ENCODE data around the gene KIAA0753. TPM values are rescaled to one million over a fixed set of nuclear protein-coding genes. Genes with fewer than 3 reads are reported as not detected.
A peak's percentile ranks its signal among the peaks of the same experiment; 100 is the strongest.

KIAA0753 gene
- total and polyA plus RNA-seq, 10 of the 15 experiments (the other 5 are each of a cell fraction or from before 2014, with no cell fraction given): 2.2 to 15.2 (median 7.7) TPM

GRCh38 chr17:6668727-6669425 is 28.4 kb upstream of the KIAA0753 start (continued):
- TF ChIP-seq ZBTB11 (CRISPR knock-in tag; IDR thresholded peaks at IDR 0.05) (no peak), ETV6 (conservative IDR thresholded peaks at IDR 0.05 in 1 of 2, IDR thresholded peaks at IDR 0.05 in 1 of 2; ENCODE audit: borderline replicate concordance in 1 of 2, low read depth in 1 of 2) (no peak), SP1 (IDR thresholded peaks at IDR 0.05; ENCODE audit: low read depth, low read length) (no peak), CEBPB (IDR thresholded peaks at IDR 0.05; ENCODE audit: borderline replicate concordance in 1 of 2, low read depth in 2 of 2, low read length in 2 of 2) (no peak), DPF2 (IDR thresholded peaks at IDR 0.05) (no peak)

GRCh38 chr17:6668219-6668618 is 27.7 kb upstream of the KIAA0753 start:
- no peaks in the 10 kb centered on the region; a peak in 1 of 4 replicates for H3K36me3 ChIP-seq (ENCODE audit: control insufficient read depth in 2 of 2, insufficient read depth in 2 of 2, low read length in 1 of 2)
- in situ Hi-C loops (cut with MboI): no loop called here
- H2AFZ ChIP-seq (ENCODE audit: control insufficient read depth, low read depth, low read length): no peak overlapping the region
- H4K20me1 ChIP-seq (ENCODE audit: control insufficient read depth, insufficient read depth): no peaks in the 10 kb centered on the region
- TF ChIP-seq BCL3 (IDR thresholded peaks at IDR 0.05; ENCODE audit: borderline replicate concordance, insufficient read depth, low read depth, low read length, poor library complexity, severe bottlenecking) (peak; percentile 16), RAD51 (IDR thresholded peaks at IDR 0.05) (no peak)
- no peak overlapping the region for H3K9ac ChIP-seq (ENCODE audit: control insufficient read depth, insufficient read depth, low read length)
- no TSS peak for BruUV-seq (replicated peaks)
- no peaks in the 10 kb centered on the region for H3K9me3 ChIP-seq (replicated peaks; ENCODE audit: control insufficient read depth, insufficient read depth, low read length)
- FAIRE-seq: no peak
- H3K4me1 ChIP-seq (ENCODE audit: control insufficient read depth, insufficient read depth, low read length): no peaks in the 10 kb centered on the region
- ATAC-seq: no peak
- POLR2A ChIA-PET: no interaction called here
- SMC1A ChIA-PET (ENCODE audit: uncharacterized antibody, unreplicated experiment): interaction anchor here (0.7 to 2.7 kb wide), 3 partner anchors 175 to 242 kb away, joined by 4 to 16 read pairs (median 9); no protein-coding TSS in a partner anchor
- CTCF ChIA-PET: interaction anchor here (0.5 to 3.1 kb wide), 6 partner anchors 14 to 353 kb away, joined by 3 to 27 read pairs (median 3); no protein-coding TSS in a partner anchor
- H3K4me3 ChIP-seq: no peak overlapping the region
- intact Hi-C loops (cut with micrococcal nuclease; ENCODE audit: unreplicated experiment): loop anchor here (5.0 to 10.0 kb wide), 2 partner anchors 87 to 244 kb away; partner anchors contain the start of gene XAF1
- no peak overlapping the region for H3K4me2 ChIP-seq (ENCODE audit: control insufficient read depth, insufficient read depth)
- 85% methylated on average over 17 of the region's 17 CpGs for WGBS (ENCODE audit: insufficient coverage, insufficient replicate concordance, low lambda C conversion rate, missing lambda C conversion rate)
- no peak overlapping the region for H3K27ac ChIP-seq (ENCODE audit: control insufficient read depth, insufficient read depth)
- H3K27me3 ChIP-seq (replicated peaks in 1 of 2; ENCODE audit: control insufficient read depth in 2 of 2, insufficient read depth in 2 of 2, low read length in 1 of 2): no peaks in the 10 kb centered on the region
- no peak for DNase-seq (ENCODE audit: low read depth, low spot score)
- RAD21 ChIA-PET (ENCODE audit: unreplicated experiment): interaction anchor here (0.5 to 2.2 kb wide), 2 partner anchors 22 to 175 kb away, joined by 3 to 9 read pairs; no protein-coding TSS in a partner anchor
- H3K79me2 ChIP-seq (ENCODE audit: control insufficient read depth, insufficient read depth, low read length): no peaks in the 10 kb centered on the region
